LNCaP clone FGC (cell line): ENCODE results near the gene GABRB1.

Experiments
- DNase-seq: peaks from one replicate; pipeline ENCODE4 v3.0.0-alpha.2; 2011; ENCODE audit warnings: low read depth
- H3K4me3 ChIP-seq: 2 replicates; pipeline ENCODE4 v1.5.1; 2011; ENCODE audit warnings: mild to moderate bottlenecking, low read depth, low read length, control low read depth
- CTCF ChIP-seq: IDR thresholded peaks from 2 replicates; pipeline ENCODE4 v1.5.1; 2012; ENCODE audit warnings: mild to moderate bottlenecking; ENCODE audit not compliant: control insufficient read depth, insufficient read depth; ENCODE audit errors: extremely low read depth

GABRB1 gene

GRCh38 chr4:47315346-47315745, 284.0 kb downstream of the GABRB1 start:
- no peak overlapping the region for H3K4me3 ChIP-seq
- TF ChIP-seq CTCF, result no peak
- DNase-seq, result no peak

DNA sequence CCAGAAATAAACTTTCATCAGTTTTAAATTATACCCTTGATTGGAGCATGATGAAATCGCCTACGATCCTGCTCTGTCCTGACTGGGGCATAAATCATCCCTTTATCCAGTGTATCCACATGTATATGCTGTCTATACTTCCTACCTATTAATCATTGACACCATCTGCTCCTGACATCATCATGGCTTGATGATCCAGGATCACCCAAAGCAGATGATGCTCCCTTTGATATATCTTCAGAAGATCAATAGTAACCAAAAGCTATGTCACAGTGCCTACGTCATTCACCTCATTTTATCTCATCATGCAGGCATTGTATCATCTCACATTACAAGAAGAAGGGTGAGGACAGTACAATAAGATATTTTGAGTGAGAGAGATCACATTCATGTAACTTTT, 294.7 kb downstream of the GABRB1 start:
- no peak overlapping the region for H3K4me3 ChIP-seq
- TF ChIP-seq CTCF, result no peak

DNA sequence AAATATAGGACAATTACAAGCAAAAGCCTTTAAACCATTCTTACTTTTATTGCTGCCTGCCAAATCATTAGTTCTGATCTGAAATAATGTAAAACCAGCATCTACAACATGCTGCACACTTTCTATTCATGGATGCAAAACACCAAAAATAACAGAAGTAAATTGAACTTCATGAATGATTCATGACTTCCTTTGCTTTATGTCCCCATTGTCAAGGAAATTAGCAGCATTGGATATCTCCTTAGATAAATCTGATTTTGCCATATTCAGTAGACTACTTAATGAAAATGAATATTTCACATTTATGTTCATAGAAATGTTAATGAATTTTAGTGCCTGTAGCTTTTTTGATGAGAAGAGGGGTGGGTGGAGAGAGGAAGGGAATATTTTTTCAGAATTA, 299.5 kb downstream of the GABRB1 start:
- TF ChIP-seq CTCF, result no peak
- DNase-seq, result no peak
- no peak overlapping the region for H3K4me3 ChIP-seq

More for the DNA sequence above, 294.7 kb downstream of the GABRB1 start:
- no peak for DNase-seq

DNA sequence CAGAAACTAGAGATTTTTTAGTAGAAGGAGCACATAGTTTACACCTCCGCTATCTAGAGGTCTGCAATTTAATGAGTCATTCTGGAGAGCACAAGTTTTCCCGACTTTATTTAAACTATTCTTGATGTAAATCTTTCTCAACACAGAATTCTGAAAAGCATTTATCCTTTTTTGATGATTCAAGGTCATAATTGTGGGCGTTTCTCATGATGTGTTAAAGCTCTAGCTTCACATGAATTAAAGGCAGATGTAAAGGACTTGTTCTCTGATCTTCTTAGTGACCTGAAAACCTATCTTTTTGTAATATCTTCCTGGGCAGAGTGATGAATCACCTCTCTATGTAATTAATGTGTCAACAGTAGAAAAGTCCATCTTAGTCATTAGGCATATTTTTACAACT, 303.3 kb downstream of the GABRB1 start:
- no peak overlapping the region for H3K4me3 ChIP-seq
- DNase-seq, result no peak
- no peak for TF ChIP-seq CTCF

DNA sequence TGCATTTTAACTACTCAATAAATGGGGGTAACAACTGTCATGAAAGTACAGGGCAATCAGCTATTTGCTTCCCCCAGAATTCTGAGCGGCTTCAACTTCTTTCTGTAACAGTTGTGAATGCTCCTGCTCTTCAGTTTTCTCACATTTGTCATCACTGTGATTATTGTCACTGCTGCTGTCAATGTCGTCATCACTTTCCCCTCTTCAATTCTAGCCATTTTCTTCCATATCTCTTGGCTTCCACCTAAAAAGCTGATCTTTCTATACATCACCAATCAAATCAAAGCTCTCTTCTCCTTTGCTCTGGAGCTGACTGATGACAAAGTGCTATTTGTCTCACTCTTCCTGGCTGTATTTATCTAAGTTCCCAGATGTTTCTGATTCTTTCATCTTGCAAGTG, 306.5 kb downstream of the GABRB1 start:
- DNase-seq, result no peak
- no peak for TF ChIP-seq CTCF
- no peak overlapping the region for H3K4me3 ChIP-seq

GRCh38 chr4:47340914-47341313, 309.5 kb downstream of the GABRB1 start:
- DNase-seq, result no peak
- no peak overlapping the region for H3K4me3 ChIP-seq
- no peak for TF ChIP-seq CTCF

- DNase-seq, result no peak
- H3K4me3 ChIP-seq, result no peak overlapping the region
- TF ChIP-seq CTCF, result no peak
These were observed 311.4 kb downstream of the GABRB1 start for GRCh38 chr4:47342796-47343195.
